Fibroblast of lung (primary cell): Measurements from ENCODE around the gene C14orf39. TPM values are rescaled to one million over a fixed set of nuclear protein-coding genes. Genes with fewer than 3 reads are reported as not detected.
"Not testable (repeated sequence)": the region's sequence is repeated elsewhere in the genome, so short reads cannot be mapped to it uniquely, and the experiment has no call there.

Experiments
- DNase-seq, 2 donors: peaks; one replicate each; pipeline versions ENCODE4 v3.0.0 to v3.0.0-alpha.2; 2010; ENCODE audit warnings: low read depth in 2 of 2
- H2AFZ ChIP-seq: 2 replicates; pipeline ENCODE4 v1.5.1; 2012; ENCODE audit warnings: low read length, control low read depth, inconsistent platforms
- H3K27ac ChIP-seq: 2 replicates; pipeline ENCODE4 v1.5.1; 2011; ENCODE audit warnings: low read length, control low read depth; ENCODE audit not compliant: insufficient read depth
- H3K27me3 ChIP-seq: 2 replicates; pipeline ENCODE4 v1.5.1; 2011; ENCODE audit warnings: mild to moderate bottlenecking, low read length; ENCODE audit not compliant: control insufficient read depth, insufficient read depth
- H3K36me3 ChIP-seq: 2 replicates; pipeline ENCODE4 v1.5.1; 2011; ENCODE audit warnings: low read length; ENCODE audit not compliant: control insufficient read depth, insufficient read depth
- H3K4me1 ChIP-seq: 2 replicates; pipeline ENCODE4 v1.5.1; 2011; ENCODE audit warnings: low read length; ENCODE audit not compliant: control insufficient read depth, insufficient read depth; ENCODE audit errors: extremely low read depth
- H3K4me2 ChIP-seq: 2 replicates; pipeline ENCODE4 v1.5.1; 2011; ENCODE audit warnings: low read length, control low read depth; ENCODE audit not compliant: insufficient read depth; ENCODE audit errors: extremely low read depth
- H3K4me3 ChIP-seq, 4 experiments: fragments of 200-600 bp in 1 of 4; sonication (generic) in 1 of 4; replicated peaks in 1 of 4; 2 replicates each; pipeline ENCODE4 v1.5.1; 2011 to 2016; ENCODE audit warnings: low read length in 4 of 4, low read depth in 3 of 4, mild to moderate bottlenecking in 3 of 4, control low read depth in 2 of 4, inconsistent platforms in 1 of 4, mixed read lengths in 1 of 4; ENCODE audit not compliant: insufficient read depth in 1 of 4; ENCODE audit errors: control extremely low read depth in 1 of 4
- H3K79me2 ChIP-seq: 2 replicates; pipeline ENCODE4 v1.5.1; 2012; ENCODE audit warnings: mild to moderate bottlenecking, low read length, inconsistent platforms; ENCODE audit not compliant: control insufficient read depth, insufficient read depth
- H3K9ac ChIP-seq: 2 replicates; pipeline ENCODE4 v1.5.1; 2011; ENCODE audit warnings: mild to moderate bottlenecking, low read length, control low read depth; ENCODE audit not compliant: insufficient read depth
- H3K9me3 ChIP-seq: 2 replicates; pipeline ENCODE4 v1.5.1; 2012; ENCODE audit warnings: low read depth, low read length; ENCODE audit not compliant: control insufficient read depth, insufficient read depth
- H4K20me1 ChIP-seq: 2 replicates; pipeline ENCODE4 v1.5.1; 2011; ENCODE audit warnings: low read length; ENCODE audit not compliant: control insufficient read depth, insufficient read depth; ENCODE audit errors: extremely low read depth
- EZH2 ChIP-seq: IDR thresholded peaks from 2 replicates; pipeline ENCODE4 v1.5.1; 2012; ENCODE audit warnings: low read length, control low read depth, mild to moderate bottlenecking; ENCODE audit errors: missing control alignments
- polyA plus RNA-seq, 2 donors: library from polyadenylated mRNA; depleted of rRNA in 1 of 2; stranded (reverse) in 1 of 2; unstranded in 1 of 2; fragments of >200 nt; gene quantifications; 2 replicates each; pipeline ENCODE4 v1.2.1, GENCODE V29; 2011 to 2012; ENCODE audit warnings: missing spikeins in 1 of 2
- total RNA-seq: library from RNA; depleted of rRNA; stranded (reverse); fragments of >200 nt; gene quantifications from 2 replicates; pipeline ENCODE4 v1.2.1, GENCODE V29; 2014
- TF ChIP-seq, protein P1 (sequence below), 2 donors: IDR thresholded peaks in 1 of 2; conservative IDR thresholded peaks in 1 of 2; 1 replicate in 1 of 2; 2 replicates in 1 of 2; pipeline ENCODE4 v1.5.1; 2011 to 2012; ENCODE audit warnings: low read length in 2 of 2, control low read depth in 1 of 2, inconsistent platforms in 1 of 2, low read depth in 1 of 2, mild to moderate bottlenecking in 1 of 2

C14orf39 gene
- total and polyA plus RNA-seq, 2 donors (not counting 1 experiment from before 2014, with no cell fraction given), result 0.06 TPM; not detected in 1

DNA sequence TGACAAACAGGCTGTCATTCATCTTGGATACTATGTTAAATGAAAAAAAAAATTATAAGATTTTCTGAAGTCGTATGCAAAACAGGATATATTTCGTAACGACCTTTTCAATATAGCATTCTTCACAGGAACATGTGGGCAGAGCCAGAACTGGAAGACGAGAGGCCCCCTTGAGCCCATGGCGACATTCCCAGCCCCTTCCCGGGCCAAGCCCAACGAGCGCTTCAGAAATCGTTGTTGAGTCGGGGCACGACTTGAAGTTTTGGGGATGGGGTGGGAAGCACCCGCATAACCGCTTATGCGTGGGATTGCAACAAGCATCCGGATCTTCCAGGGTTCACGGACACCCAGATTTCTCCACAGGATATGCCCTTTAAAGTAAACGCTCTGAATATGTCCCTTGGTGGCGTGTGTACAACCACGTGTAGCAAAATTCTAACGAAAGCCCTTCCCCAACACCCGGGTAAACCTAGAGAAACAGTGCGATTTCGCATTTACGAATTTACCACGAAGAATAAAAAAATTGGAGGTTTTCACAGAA is 736 bp downstream of the C14orf39 start:
- no peaks in the 10 kb centered on the region for H3K4me1 ChIP-seq
- no peak overlapping the region for H3K27ac ChIP-seq
- H3K9me3 ChIP-seq, result no peaks in the 10 kb centered on the region
- H3K4me3 ChIP-seq, result peak overlapping the region in 1 of 4 experiments; percentile 44
- no peaks in the 10 kb centered on the region for H3K79me2 ChIP-seq
- H4K20me1 ChIP-seq, result no peaks in the 10 kb centered on the region
- TF ChIP-seq, protein P1, sequence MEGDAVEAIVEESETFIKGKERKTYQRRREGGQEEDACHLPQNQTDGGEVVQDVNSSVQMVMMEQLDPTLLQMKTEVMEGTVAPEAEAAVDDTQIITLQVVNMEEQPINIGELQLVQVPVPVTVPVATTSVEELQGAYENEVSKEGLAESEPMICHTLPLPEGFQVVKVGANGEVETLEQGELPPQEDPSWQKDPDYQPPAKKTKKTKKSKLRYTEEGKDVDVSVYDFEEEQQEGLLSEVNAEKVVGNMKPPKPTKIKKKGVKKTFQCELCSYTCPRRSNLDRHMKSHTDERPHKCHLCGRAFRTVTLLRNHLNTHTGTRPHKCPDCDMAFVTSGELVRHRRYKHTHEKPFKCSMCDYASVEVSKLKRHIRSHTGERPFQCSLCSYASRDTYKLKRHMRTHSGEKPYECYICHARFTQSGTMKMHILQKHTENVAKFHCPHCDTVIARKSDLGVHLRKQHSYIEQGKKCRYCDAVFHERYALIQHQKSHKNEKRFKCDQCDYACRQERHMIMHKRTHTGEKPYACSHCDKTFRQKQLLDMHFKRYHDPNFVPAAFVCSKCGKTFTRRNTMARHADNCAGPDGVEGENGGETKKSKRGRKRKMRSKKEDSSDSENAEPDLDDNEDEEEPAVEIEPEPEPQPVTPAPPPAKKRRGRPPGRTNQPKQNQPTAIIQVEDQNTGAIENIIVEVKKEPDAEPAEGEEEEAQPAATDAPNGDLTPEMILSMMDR (conservative IDR thresholded peaks at IDR 0.05 in 1 of 2, IDR thresholded peaks at IDR 0.05 in 1 of 2; ENCODE audit: low read depth in 1 of 2, low read length in 2 of 2), result no peak
- no peak for TF ChIP-seq EZH2
- H3K36me3 ChIP-seq, result no peaks in the 10 kb centered on the region
- H3K27me3 ChIP-seq, result peaks cover 10% of the 10 kb centered on the region
- no peak overlapping the region for H2AFZ ChIP-seq
- no peak for DNase-seq
- H3K4me2 ChIP-seq, result no peak overlapping the region
- no peak overlapping the region for H3K9ac ChIP-seq

DNA sequence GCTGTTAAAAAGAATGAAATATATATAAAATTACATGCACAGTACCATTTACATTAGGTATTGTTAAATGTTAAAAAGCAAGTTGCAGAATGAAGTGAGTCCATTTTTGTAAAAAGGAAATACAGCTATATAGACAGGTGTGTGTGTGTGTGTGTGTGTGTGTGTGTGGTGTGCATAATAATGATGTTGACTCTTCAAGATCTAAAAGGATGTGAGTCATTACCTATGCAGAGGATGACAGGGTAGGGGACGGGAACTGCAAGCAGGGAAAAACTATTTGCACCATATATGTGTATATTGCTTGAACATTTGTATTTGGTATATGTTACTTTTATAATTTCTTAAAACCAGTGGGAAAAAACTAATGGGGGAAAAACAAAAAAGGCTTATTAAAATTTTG is 3.1 kb downstream of the C14orf39 start:
- TF ChIP-seq, protein P1 (conservative IDR thresholded peaks at IDR 0.05 in 1 of 2, IDR thresholded peaks at IDR 0.05 in 1 of 2; ENCODE audit: low read depth in 1 of 2, low read length in 2 of 2), result no peak
- no peak for TF ChIP-seq EZH2
- peak in 1 of 2 donors; percentile 57 for DNase-seq
- Histone ChIP-seq H3K27me3 (peaks cover 10% of the 10 kb centered on the region), H3K4me3 (no peak overlapping the region), H3K4me2 (no peak overlapping the region), H4K20me1 (no peaks in the 10 kb centered on the region), H3K4me1 (no peaks in the 10 kb centered on the region), H3K36me3 (no peaks in the 10 kb centered on the region), H2AFZ (no peak overlapping the region), H3K79me2 (no peaks in the 10 kb centered on the region), H3K9ac (no peak overlapping the region), H3K9me3 (no peaks in the 10 kb centered on the region), H3K27ac (no peak overlapping the region)

DNA sequence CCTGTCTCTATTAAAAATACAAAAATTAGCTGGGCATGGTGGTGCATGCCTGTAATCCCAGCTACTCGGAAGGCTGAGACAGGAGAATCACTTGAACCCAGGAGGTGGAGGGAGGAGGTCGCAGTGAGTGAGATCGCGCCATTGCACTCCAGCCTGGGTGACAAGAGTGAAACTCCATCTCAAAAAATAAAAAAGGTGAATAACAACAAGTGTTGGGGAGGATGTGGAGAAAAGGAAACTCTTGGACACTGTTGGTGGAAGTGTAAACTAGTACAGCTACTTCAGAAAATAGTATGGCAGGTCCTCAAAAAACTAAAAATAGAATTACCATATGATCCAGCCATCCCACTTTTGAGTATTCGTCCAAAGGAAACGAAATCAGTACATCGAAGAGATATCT is 5.6 kb downstream of the C14orf39 start:
- not testable (repeated sequence) for H3K4me1 ChIP-seq, H3K27ac ChIP-seq, H3K9me3 ChIP-seq, H3K27me3 ChIP-seq, H4K20me1 ChIP-seq, H3K4me3 ChIP-seq, H3K4me2 ChIP-seq, DNase-seq, H3K9ac ChIP-seq, H3K36me3 ChIP-seq, H3K79me2 ChIP-seq, H2AFZ ChIP-seq
